Measurements from ENCODE around the gene LONRF2. TPM values are rescaled to one million over a fixed set of nuclear protein-coding genes. Genes with fewer than 3 reads are reported as not detected.

LONRF2 gene
- polyA plus RNA-seq, 5 donors, result 2.1 to 4.6 (median 3.4) TPM

GRCh38 chr2:100302585-100302892 is 19.8 kb downstream of the LONRF2 start:
- DNase-seq, result no peak

- DNase-seq, result no peak
Measured at GRCh38 chr2:100301881-100302584, 20.3 kb downstream of the LONRF2 start.

GRCh38 chr2:100299548-100299947 is 22.8 kb downstream of the LONRF2 start:
- DNase-seq, result no peak

GRCh38 chr2:100297511-100297910 is 24.8 kb downstream of the LONRF2 start:
- no peak for DNase-seq

GRCh38 chr2:100294162-100294497 is 28.2 kb downstream of the LONRF2 start:
- DNase-seq, result no peak

- no peak for DNase-seq
Measured at GRCh38 chr2:100293341-100294161, 28.8 kb downstream of the LONRF2 start.

GRCh38 chr2:100292022-100292580 is 30.2 kb downstream of the LONRF2 start:
- no peak for DNase-seq

- peak; percentile 35 to 39 for DNase-seq
Measured at GRCh38 chr2:100291152-100291970, 30.9 kb downstream of the LONRF2 start.

GRCh38 chr2:100290718-100291151 is 31.6 kb downstream of the LONRF2 start:
- DNase-seq, result no peak

GRCh38 chr2:100289020-100289419 is 33.3 kb downstream of the LONRF2 start:
- DNase-seq, result no peak

- no peak for DNase-seq
Measured at GRCh38 chr2:100286318-100286717, 36.0 kb downstream of the LONRF2 start.

GRCh38 chr2:100285691-100286090 is 36.6 kb downstream of the LONRF2 start:
- DNase-seq, result no peak

GRCh38 chr2:100285011-100285410 is 37.3 kb downstream of the LONRF2 start:
- DNase-seq, result no peak

- DNase-seq, result no peak
Measured at GRCh38 chr2:100283724-100284501, 38.4 kb downstream of the LONRF2 start.

GRCh38 chr2:100281521-100282438 is 40.5 kb downstream of the LONRF2 start:
- DNase-seq, result peak in 1 of 2 donors; percentile 23

- no peak for DNase-seq
Measured at GRCh38 chr2:100279586-100280534, 42.4 kb downstream of the LONRF2 start.

- no peak for DNase-seq
Measured at GRCh38 chr2:100278986-100279385, 43.3 kb downstream of the LONRF2 start.

GRCh38 chr2:100278501-100278900 is 43.8 kb downstream of the LONRF2 start:
- no peak for DNase-seq
